Measurements from ENCODE around the gene LRRIQ4. TPM values are rescaled to one million over a fixed set of nuclear protein-coding genes. Genes with fewer than 3 reads are reported as not detected.

LRRIQ4 gene
- total RNA-seq, 1 donor: under 0.01 TPM

DNA sequence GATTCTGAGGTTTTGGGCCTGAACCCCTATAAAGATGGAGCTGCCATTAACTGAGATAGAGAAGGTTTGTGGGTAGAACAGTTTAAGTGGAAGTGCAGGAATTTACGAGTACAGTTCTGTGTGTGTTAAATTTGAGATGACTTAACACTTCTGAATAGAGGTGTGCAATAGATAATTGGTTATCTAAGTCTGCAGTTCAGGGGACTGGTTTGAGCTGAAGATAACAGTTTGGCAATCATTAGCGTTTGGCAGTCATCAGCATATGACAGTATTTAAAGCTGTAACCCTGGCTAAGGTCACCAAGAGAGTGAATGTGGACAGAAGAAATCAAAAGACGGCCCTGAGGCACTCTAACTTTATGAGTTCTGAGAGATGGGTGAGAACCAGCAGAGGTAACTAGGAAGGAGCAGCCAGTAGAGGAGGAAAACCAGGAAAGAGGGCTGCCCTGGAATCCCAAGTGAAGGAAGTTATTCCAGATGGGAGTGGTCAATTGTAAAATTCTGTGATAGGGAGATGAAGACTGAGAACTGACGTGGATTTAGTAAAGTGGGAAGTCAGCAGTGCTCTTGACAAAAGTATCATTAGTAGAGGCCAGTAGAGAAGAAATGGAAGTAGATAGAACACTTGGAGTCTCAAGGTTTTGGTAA lies 31.3 kb upstream of the LRRIQ4 start:
- H3K9me3 ChIP-seq (ENCODE audit: low read depth, low read length): no peaks in the 10 kb centered on the region
- H4K20me1 ChIP-seq (ENCODE audit: insufficient read depth, low read length): peaks cover 5% of the 10 kb centered on the region
- no peak for DNase-seq (ENCODE audit: insufficient read length, low spot score, missing footprints)
- H3K27ac ChIP-seq (ENCODE audit: low read depth, low read length): no peak overlapping the region
- H3K79me2 ChIP-seq (ENCODE audit: insufficient read depth, low read length): peaks cover 40% of the 10 kb centered on the region
- TF ChIP-seq, protein P1, sequence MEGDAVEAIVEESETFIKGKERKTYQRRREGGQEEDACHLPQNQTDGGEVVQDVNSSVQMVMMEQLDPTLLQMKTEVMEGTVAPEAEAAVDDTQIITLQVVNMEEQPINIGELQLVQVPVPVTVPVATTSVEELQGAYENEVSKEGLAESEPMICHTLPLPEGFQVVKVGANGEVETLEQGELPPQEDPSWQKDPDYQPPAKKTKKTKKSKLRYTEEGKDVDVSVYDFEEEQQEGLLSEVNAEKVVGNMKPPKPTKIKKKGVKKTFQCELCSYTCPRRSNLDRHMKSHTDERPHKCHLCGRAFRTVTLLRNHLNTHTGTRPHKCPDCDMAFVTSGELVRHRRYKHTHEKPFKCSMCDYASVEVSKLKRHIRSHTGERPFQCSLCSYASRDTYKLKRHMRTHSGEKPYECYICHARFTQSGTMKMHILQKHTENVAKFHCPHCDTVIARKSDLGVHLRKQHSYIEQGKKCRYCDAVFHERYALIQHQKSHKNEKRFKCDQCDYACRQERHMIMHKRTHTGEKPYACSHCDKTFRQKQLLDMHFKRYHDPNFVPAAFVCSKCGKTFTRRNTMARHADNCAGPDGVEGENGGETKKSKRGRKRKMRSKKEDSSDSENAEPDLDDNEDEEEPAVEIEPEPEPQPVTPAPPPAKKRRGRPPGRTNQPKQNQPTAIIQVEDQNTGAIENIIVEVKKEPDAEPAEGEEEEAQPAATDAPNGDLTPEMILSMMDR (IDR thresholded peaks at IDR 0.05; ENCODE audit: extremely low read depth, low read depth, low read length): no peak
- no peaks in the 10 kb centered on the region for H3K27me3 ChIP-seq (ENCODE audit: insufficient read depth, low read length)
- H2AFZ ChIP-seq (ENCODE audit: low read length): no peak overlapping the region
- no peak overlapping the region for H3K4me3 ChIP-seq (ENCODE audit: insufficient read depth, low read length)
- peaks cover 94% of the 10 kb centered on the region for H3K36me3 ChIP-seq (ENCODE audit: insufficient read depth, low read length)
- H3K4me1 ChIP-seq (ENCODE audit: insufficient read depth, low read length): no peaks in the 10 kb centered on the region
- no peak overlapping the region for H3K4me2 ChIP-seq (ENCODE audit: insufficient read depth, low read length)

DNA sequence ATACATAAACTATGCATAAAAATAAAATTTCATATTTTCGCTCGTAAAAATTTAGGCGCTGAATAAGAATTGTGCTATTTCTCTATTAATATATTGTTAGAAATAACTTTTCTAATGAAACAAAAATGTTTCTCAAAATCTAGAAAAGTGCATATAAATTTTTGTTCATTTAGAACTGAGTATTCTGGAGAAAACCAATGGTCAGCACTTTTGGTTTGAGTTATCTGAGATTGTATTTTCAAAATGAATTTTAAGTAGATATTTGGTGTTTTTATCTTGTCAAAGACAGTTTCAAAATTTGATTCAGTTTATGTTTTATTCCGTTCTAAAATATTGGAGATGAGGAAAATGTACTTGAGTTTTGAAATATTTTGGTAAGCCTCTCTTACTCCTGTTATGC lies 25.6 kb upstream of the LRRIQ4 start:
- no peak overlapping the region for H3K4me2 ChIP-seq (ENCODE audit: insufficient read depth, low read length)
- no peak overlapping the region for H3K27ac ChIP-seq (ENCODE audit: low read depth, low read length)
- no peaks in the 10 kb centered on the region for H3K9me3 ChIP-seq (ENCODE audit: low read depth, low read length)
- H4K20me1 ChIP-seq (ENCODE audit: insufficient read depth, low read length): no peaks in the 10 kb centered on the region
- no peaks in the 10 kb centered on the region for H3K27me3 ChIP-seq (ENCODE audit: insufficient read depth, low read length)
- peaks cover 4% of the 10 kb centered on the region for H3K4me1 ChIP-seq (ENCODE audit: insufficient read depth, low read length)
- no peak for DNase-seq (ENCODE audit: insufficient read length, low spot score, missing footprints)
- TF ChIP-seq, protein P1 (IDR thresholded peaks at IDR 0.05; ENCODE audit: extremely low read depth, low read depth, low read length): no peak
- H3K4me3 ChIP-seq (ENCODE audit: insufficient read depth, low read length): no peak overlapping the region
- H2AFZ ChIP-seq (ENCODE audit: low read length): no peak overlapping the region
- peaks cover 60% of the 10 kb centered on the region for H3K36me3 ChIP-seq (ENCODE audit: insufficient read depth, low read length)
- peaks cover 2% of the 10 kb centered on the region for H3K79me2 ChIP-seq (ENCODE audit: insufficient read depth, low read length)

DNA sequence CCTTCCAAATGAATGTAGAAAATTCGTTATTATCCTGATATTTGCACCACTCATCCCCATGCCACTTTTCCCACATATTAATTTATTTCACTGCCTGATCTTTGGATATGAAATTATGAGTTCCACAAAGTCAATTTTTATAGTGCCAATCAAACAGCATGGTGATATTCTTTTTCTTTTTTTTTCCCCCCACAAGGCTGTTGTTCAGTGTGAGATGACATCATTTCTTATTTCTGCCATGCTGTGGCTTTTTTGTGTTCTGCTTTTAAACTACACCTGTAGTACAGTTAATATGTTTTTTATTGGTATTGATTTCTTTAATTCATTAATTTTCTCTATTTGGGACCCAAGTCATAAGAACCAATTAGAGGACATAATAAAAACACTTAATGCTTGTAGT lies 24.9 kb upstream of the LRRIQ4 start:
- H3K4me2 ChIP-seq (ENCODE audit: insufficient read depth, low read length): no peak overlapping the region
- peaks cover 4% of the 10 kb centered on the region for H3K4me1 ChIP-seq (ENCODE audit: insufficient read depth, low read length)
- H3K27me3 ChIP-seq (ENCODE audit: insufficient read depth, low read length): no peaks in the 10 kb centered on the region
- DNase-seq (ENCODE audit: insufficient read length, low spot score, missing footprints): no peak
- H3K9me3 ChIP-seq (ENCODE audit: low read depth, low read length): no peaks in the 10 kb centered on the region
- no peaks in the 10 kb centered on the region for H4K20me1 ChIP-seq (ENCODE audit: insufficient read depth, low read length)
- no peaks in the 10 kb centered on the region for H3K79me2 ChIP-seq (ENCODE audit: insufficient read depth, low read length)
- H3K27ac ChIP-seq (ENCODE audit: low read depth, low read length): no peak overlapping the region
- no peak overlapping the region for H2AFZ ChIP-seq (ENCODE audit: low read length)
- no peak overlapping the region for H3K4me3 ChIP-seq (ENCODE audit: insufficient read depth, low read length)
- peaks cover 53% of the 10 kb centered on the region for H3K36me3 ChIP-seq (ENCODE audit: insufficient read depth, low read length)
- TF ChIP-seq, protein P1 (IDR thresholded peaks at IDR 0.05; ENCODE audit: extremely low read depth, low read depth, low read length): no peak

DNA sequence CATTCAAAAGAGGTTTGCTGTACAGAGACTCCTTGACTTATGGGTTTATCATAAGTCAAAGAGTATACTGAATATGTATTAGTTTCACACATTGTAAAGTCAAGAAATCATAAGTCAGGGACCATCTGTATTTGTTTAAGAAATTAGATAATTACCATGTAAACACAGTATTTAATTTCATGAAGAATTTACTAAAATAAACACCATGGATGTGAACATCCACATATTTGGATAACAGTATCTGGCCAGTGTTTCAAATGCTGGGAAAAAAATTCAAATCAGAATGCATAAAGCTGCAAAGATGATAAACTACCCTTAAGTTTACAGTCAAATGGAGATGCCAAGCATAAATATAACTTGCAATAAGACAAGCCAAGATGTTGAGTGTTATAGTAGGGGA lies 22.5 kb upstream of the LRRIQ4 start:
- no peak overlapping the region for H3K4me2 ChIP-seq (ENCODE audit: insufficient read depth, low read length)
- H3K4me1 ChIP-seq (ENCODE audit: insufficient read depth, low read length): peaks cover 4% of the 10 kb centered on the region
- H3K27ac ChIP-seq (ENCODE audit: low read depth, low read length): no peak overlapping the region
- peaks cover 30% of the 10 kb centered on the region for H3K36me3 ChIP-seq (ENCODE audit: insufficient read depth, low read length)
- no peak for DNase-seq (ENCODE audit: insufficient read length, low spot score, missing footprints)
- H3K27me3 ChIP-seq (ENCODE audit: insufficient read depth, low read length): no peaks in the 10 kb centered on the region
- H3K9me3 ChIP-seq (ENCODE audit: low read depth, low read length): no peaks in the 10 kb centered on the region
- TF ChIP-seq, protein P1 (IDR thresholded peaks at IDR 0.05; ENCODE audit: extremely low read depth, low read depth, low read length): no peak
- no peaks in the 10 kb centered on the region for H3K79me2 ChIP-seq (ENCODE audit: insufficient read depth, low read length)
- no peak overlapping the region for H2AFZ ChIP-seq (ENCODE audit: low read length)
- H3K4me3 ChIP-seq (ENCODE audit: insufficient read depth, low read length): no peak overlapping the region
- no peaks in the 10 kb centered on the region for H4K20me1 ChIP-seq (ENCODE audit: insufficient read depth, low read length)
